ENCODE results near the gene CNNM2.
A peak's percentile ranks its signal among the peaks of the same experiment; 100 is the strongest.

The CNNM2 gene

GRCh38 chr10:102919992-102920739 is 2.1 kb downstream of the CNNM2 start (continued):
- TF ChIP-seq PRDM10 (tag by site-specific recombination; IDR thresholded peaks at IDR 0.05) (peak; percentile 34; the same call in 1 of the 2 replicates), ZNF239 (tag by site-specific recombination; IDR thresholded peaks at IDR 0.05) (no peak), ZNF76 (tag by site-specific recombination; IDR thresholded peaks at IDR 0.05; ENCODE audit: borderline replicate concordance, low read depth) (no peak), GLIS1 (tag by site-specific recombination; IDR thresholded peaks at IDR 0.05) (peak; percentile 46), ZNF341 (tag by site-specific recombination; IDR thresholded peaks at IDR 0.05; ENCODE audit: low read depth) (peak; percentile 28; the same call in 1 of the 2 replicates), ZNF138 (tag by site-specific recombination; IDR thresholded peaks at IDR 0.05; ENCODE audit: borderline replicate concordance) (no peak), PRDM6 (tag by site-specific recombination; IDR thresholded peaks at IDR 0.05) (no peak), ZNF692 (tag by site-specific recombination; IDR thresholded peaks at IDR 0.05) (0 out of 2 replicates have a peak, but pooled peaks have one; percentile 26), ZNF214 (tag by site-specific recombination; IDR thresholded peaks at IDR 0.05; ENCODE audit: borderline replicate concordance) (no peak), SCRT2 (tag by site-specific recombination; IDR thresholded peaks at IDR 0.05) (no peak), ZNF140 (tag by site-specific recombination; IDR thresholded peaks at IDR 0.05) (no peak), GLI2 (tag by site-specific recombination; IDR thresholded peaks at IDR 0.05; ENCODE audit: borderline replicate concordance, low read depth) (no peak), PBX3 (CRISPR knock-in tag; IDR thresholded peaks at IDR 0.05) (no peak), ZNF324 (tag by site-specific recombination; IDR thresholded peaks at IDR 0.05) (0 out of 2 replicates have a peak, but pooled peaks have one; percentile 27), SP2 (tag by site-specific recombination; IDR thresholded peaks at IDR 0.05) (peak; percentile 53; the same call in 1 of the 2 replicates), ZBTB20 (tag by site-specific recombination; IDR thresholded peaks at IDR 0.05) (no peak), ZNF274 (IDR thresholded peaks at IDR 0.05; ENCODE audit: low read length) (no peak), ZNF274 (tag by site-specific recombination; IDR thresholded peaks at IDR 0.05; ENCODE audit: borderline replicate concordance) (no peak), ZBTB17 (tag by site-specific recombination; IDR thresholded peaks at IDR 0.05) (peak; percentile 45; the same call in 1 of the 2 replicates), ZIC2 (tag by site-specific recombination; IDR thresholded peaks at IDR 0.05) (0 out of 2 replicates have a peak, but pooled peaks have one; percentile 29), ZNF175 (tag by site-specific recombination; IDR thresholded peaks at IDR 0.05) (no peak), PRDM1 (tag by site-specific recombination; IDR thresholded peaks at IDR 0.05) (peak; percentile 38; the same call in 1 of the 2 replicates), GLIS2 (tag by site-specific recombination; IDR thresholded peaks at IDR 0.05) (peak; percentile 44; the same call in 1 of the 2 replicates), ZSCAN30 (tag by site-specific recombination; IDR thresholded peaks at IDR 0.05) (no peak), ZNF701 (tag by site-specific recombination; IDR thresholded peaks at IDR 0.05) (no peak), ZNF510 (tag by site-specific recombination; IDR thresholded peaks at IDR 0.05; ENCODE audit: insufficient replicate concordance) (no peak), BCL11A (tag by site-specific recombination; IDR thresholded peaks at IDR 0.05; ENCODE audit: low read depth) (no peak), MZF1 (tag by site-specific recombination; IDR thresholded peaks at IDR 0.05; ENCODE audit: borderline replicate concordance) (no peak), ZNF670 (tag by site-specific recombination; IDR thresholded peaks at IDR 0.05; ENCODE audit: low read depth) (no peak), ZNF645 (tag by site-specific recombination; IDR thresholded peaks at IDR 0.05) (no peak), ZNF366 (tag by site-specific recombination; conservative IDR thresholded peaks at IDR 0.05) (peak; percentile 25; the same call in 1 of the 2 replicates)

Measured in HEK293 (cell line).